Activated CD4-positive, alpha-beta T cell treated with anti-CD3 and anti-CD28 coated beads, Interleukin-2, amount 10 ng/mL, durations not matched to agents 7 days and 5 days (primary cell): ENCODE results near the gene RNASE2. TPM values are rescaled to one million over a fixed set of nuclear protein-coding genes. Genes with fewer than 3 reads are reported as not detected.

Source experiments
- total RNA-seq, 2 experiments: library from RNA; stranded (reverse); gene quantifications; one replicate each; pipeline ENCODE4 v1.2.3, GENCODE V29; 2021

RNASE2 gene
- total RNA-seq, 2 experiments from 2014 or later, result not detected

Other genes with a start within 250 kb of the RNASE2 start
- not detected for gene EDDM3A, start 209.6 kb upstream of the RNASE2 start, total RNA-seq
- gene EDDM3B, start 187.1 kb upstream of the RNASE2 start, total RNA-seq, result not detected
- gene RNASE6, start 174.2 kb upstream of the RNASE2 start, total RNA-seq, result 1 to 10 TPM; 2.4 TPM
- not detected for gene RNASE1, start 152.6 kb upstream of the RNASE2 start, total RNA-seq
- gene RNASE3, start 64.1 kb upstream of the RNASE2 start, total RNA-seq, result not detected
- 10 to 100 TPM; 97.4 to 99.6 TPM for gene METTL17, start 34.5 kb downstream of the RNASE2 start, total RNA-seq
- under 1 TPM; 0.25 to 0.37 TPM for gene SLC39A2, start 43.8 kb downstream of the RNASE2 start, total RNA-seq
- gene NDRG2, start 69.6 kb downstream of the RNASE2 start, total RNA-seq, result 10 to 100 TPM; 10.4 to 11.0 TPM
- gene TPPP2, start 74.7 kb downstream of the RNASE2 start, total RNA-seq, result not detected
- not detected for gene RNASE13, start 79.3 kb downstream of the RNASE2 start, total RNA-seq
- not detected for gene RNASE7, start 86.9 kb downstream of the RNASE2 start, total RNA-seq
- not detected for gene RNASE8, start 102.3 kb downstream of the RNASE2 start, total RNA-seq
- under 1 TPM in 1 of 2 experiments, not detected in 1; 0.22 TPM for gene ARHGEF40, start 114.8 kb downstream of the RNASE2 start, total RNA-seq
- gene ZNF219, start 143.2 kb downstream of the RNASE2 start, total RNA-seq, result 1 to 10 TPM; 5.0 to 6.2 TPM
- not detected for gene TMEM253, start 145.6 kb downstream of the RNASE2 start, total RNA-seq
- gene OR5AU1, start 200.6 kb downstream of the RNASE2 start, total RNA-seq, result not detected